NK-92 (cell line): Measurements from ENCODE around the gene SEC62.
"Not testable (repeated sequence)": the region's sequence is repeated elsewhere in the genome, so short reads cannot be mapped to it uniquely, and the experiment has no call there.

Source experiments
- DNase-seq: peaks from one replicate; lab custom pipeline; 2025; ENCODE audit not compliant: unreplicated experiment; lab: John Stamatoyannopoulos, UW

Gene SEC62

GRCh38 chr3:170012683-170013400, 46.2 kb downstream of the SEC62 start:
- DNase-seq = no peak

GRCh38 chr3:170016057-170016456, 49.5 kb downstream of the SEC62 start:
- DNase-seq = no peak

GRCh38 chr3:170019306-170019705, 52.7 kb downstream of the SEC62 start:
- DNase-seq = not testable (repeated sequence)

- no peak for DNase-seq
These were observed 54.5 kb downstream of the SEC62 start for GRCh38 chr3:170021083-170021482.

- DNase-seq = no peak
These were observed 55.7 kb downstream of the SEC62 start for GRCh38 chr3:170022336-170022735.

GRCh38 chr3:170023165-170023564, 56.6 kb downstream of the SEC62 start:
- no peak for DNase-seq

GRCh38 chr3:170024581-170024980, 58.0 kb downstream of the SEC62 start:
- no peak for DNase-seq

GRCh38 chr3:170027233-170028102, 60.9 kb downstream of the SEC62 start:
- no peak for DNase-seq

GRCh38 chr3:170033489-170033888, 66.9 kb downstream of the SEC62 start:
- DNase-seq = no peak

GRCh38 chr3:170037463-170038433, 71.1 kb downstream of the SEC62 start, which contains the start of gene GPR160:
Gene GPR160, plus strand, starts transcription at chr3:170037995. Its CDS starts 45,978 bp downstream, at chr3:170083973.
- DNase-seq = no peak

GRCh38 chr3:170038434-170039110, 72.0 kb downstream of the SEC62 start:
- DNase-seq = no peak

GRCh38 chr3:170040418-170040817, 73.8 kb downstream of the SEC62 start:
- DNase-seq = no peak

GRCh38 chr3:170043506-170043905, 76.9 kb downstream of the SEC62 start:
- no peak for DNase-seq

GRCh38 chr3:170044271-170044670, 77.7 kb downstream of the SEC62 start:
- no peak for DNase-seq

GRCh38 chr3:170044795-170045244, 78.2 kb downstream of the SEC62 start:
- DNase-seq = no peak

GRCh38 chr3:170046269-170047132, 79.9 kb downstream of the SEC62 start:
- no peak for DNase-seq

- no peak for DNase-seq
These were observed 80.5 kb downstream of the SEC62 start for GRCh38 chr3:170047133-170047404.
